Adrenal gland (tissue), 12 donors: ENCODE measurements around the gene COL1A1. TPM values are rescaled to one million over a fixed set of nuclear protein-coding genes. Genes with fewer than 3 reads are reported as not detected.

Experiments
- DNase-seq, 7 donors: peaks; one replicate each; pipeline ENCODE4 v3.0.0-alpha.2; 2019 to 2020
- H3K27ac ChIP-seq, 5 donors: fragments of 200-600 bp; sonication (generic) in 4 of 5; 1 replicate in 3 of 5; 2 replicates in 2 of 5; pipeline versions ENCODE4 v1.5.1 to v1.8.0; 2016 to 2020; ENCODE audit warnings: mild to moderate bottlenecking in 1 of 5
- H3K27me3 ChIP-seq: fragments of 200-600 bp; 2 replicates; pipeline ENCODE4 v1.8.0; 2021
- H3K36me3 ChIP-seq, 2 donors: fragments of 200-600 bp; replicated peaks in 1 of 2; 1 replicate in 1 of 2; 2 replicates in 1 of 2; pipeline versions ENCODE4 v1.5.1 to v1.8.0; 2018 to 2022
- H3K4me1 ChIP-seq, 2 donors: fragments of 200-600 bp; replicated peaks in 1 of 2; 1 replicate in 1 of 2; 2 replicates in 1 of 2; pipeline versions ENCODE4 v1.5.1 to v1.8.0; 2018 to 2021
- H3K4me3 ChIP-seq, 4 donors: fragments of 200-600 bp; sonication (generic) in 3 of 4; one replicate each; pipeline ENCODE4 v1.5.1; 2016 to 2018
- H3K9me3 ChIP-seq, 3 donors: fragments of 200-600 bp; sonication (generic) in 1 of 3; replicated peaks in 1 of 3; 1 replicate in 2 of 3; 2 replicates in 1 of 3; pipeline versions ENCODE4 v1.5.1 to v1.8.0; 2016 to 2021
- CTCF ChIP-seq, 6 experiments: fragments of 450-650 bp in 4 of 6; fragments of 200-600 bp in 2 of 6; sonication (generic) in 1 of 6; IDR thresholded peaks; 1 replicate in 5 of 6; 2 replicates in 1 of 6; pipeline versions ENCODE4 v1.5.1 to v1.8.0; 2016 to 2021; ENCODE audit warnings: antibody characterized with exemption in 6 of 6, mild to moderate bottlenecking in 2 of 6, moderate library complexity in 1 of 6
- POLR2A ChIP-seq, 2 donors: fragments of 450-650 bp; IDR thresholded peaks; one replicate each; pipeline ENCODE4 v1.6.1; 2017; ENCODE audit warnings: antibody characterized with exemption in 2 of 2, mild to moderate bottlenecking in 2 of 2, moderate library complexity in 1 of 2
- WGBS, 4 donors: extraction: QIAGEN DNeasy Blood & Tissue Kit in 2 of 4; methylation state at CpG; one replicate each; pipeline versions ENCODE4 v1.1.5 to v1.1.7; 2013 to 2017; 5-methylcytosine and 5-hydroxymethylcytosine counted together
- intact Hi-C, 2 donors: fragments of 100-400 bp; cut with DNase I; formaldehyde crosslinking; loops; one replicate each; pipeline versions ENCODE4 v1.14.1 to v1.15.0; 2022 to 2023
- polyA plus RNA-seq, 3 donors: library from polyadenylated mRNA; stranded (reverse); fragments of 200-250 nt in 2 of 3; fragments of 350-450 nt in 1 of 3; fragmentation: Illumina TruSeq in 1 of 3; extraction: RNeasy Lipid Tissue Mini Kit (QIAGEN cat#74804) in 1 of 3; gene quantifications; one replicate each; pipeline ENCODE4 v1.2.3, GENCODE V29; 2013 to 2014
- total RNA-seq, 9 donors: library from RNA; depleted of rRNA in 4 of 9; stranded (reverse); fragments of >200 nt in 4 of 9; fragments of 120-200 nt in 1 of 9; fragmentation: NEBNext Ultra II Directional in 1 of 9; extraction: Animal tissue kit (Norgen Biotek cat#: 25700) in 1 of 9; gene quantifications; one replicate each; pipeline versions ENCODE4 v1.1.0 to v1.2.4, GENCODE V29; 2013 to 2023
- donor health status: healthy with polysubstance abuse.
- donor health status: Bipolar disorder and iron deficiency.
- donor health status: DM: yes; HTN: yes; CAD: no.
- donor health status: DM: no; HTN: no; CAD: no.
- donor health status: DM: no; HTN: no; CAD: no.
- donor health status: DM: yes; HTN: yes; CAD: no.

The COL1A1 gene
- total and polyA plus RNA-seq, 12 donors: 39.6 to 263 (median 87.2) TPM

GRCh38 chr17:50177983-50178834 is 23.2 kb downstream of the COL1A1 start:
- H3K27me3 ChIP-seq: no peaks in the 10 kb centered on the region
- peaks cover 12 to 15% of the 10 kb centered on the region in 2 donors for H3K4me1 ChIP-seq
- DNase-seq: peak; percentile 55 to 84 (median 81)
- no peaks in the 10 kb centered on the region for H3K36me3 ChIP-seq
- 4 to 13% (median 7%) methylated on average over 7 to 22 of the region's 22 CpGs for WGBS, 4 donors
- intact Hi-C loops: no loop called here
- no peaks in the 10 kb centered on the region for H3K9me3 ChIP-seq
- H3K27ac ChIP-seq: peak overlapping the region in 3 of 5 donors; percentile 4 to 66 (median 60)
- peak overlapping the region in 1 of 4 donors; percentile 25 for H3K4me3 ChIP-seq
- peak; percentile 20 to 55 (median 38) for TF ChIP-seq CTCF (IDR thresholded peaks at IDR 0.05)
- no peak for TF ChIP-seq POLR2A (IDR thresholded peaks at IDR 0.05)

GRCh38 chr17:50177476-50177875 is 24.0 kb downstream of the COL1A1 start:
- 84 to 92% (median 90%) methylated on average over 8 to 10 of the region's 10 CpGs for WGBS, 4 donors
- intact Hi-C loops: no loop called here
- peaks cover 12 to 15% of the 10 kb centered on the region in 2 donors for H3K4me1 ChIP-seq

GRCh38 chr17:50176559-50177357 is 24.7 kb downstream of the COL1A1 start:
- H3K36me3 ChIP-seq: no peaks in the 10 kb centered on the region
- peaks cover 12 to 15% of the 10 kb centered on the region in 2 donors for H3K4me1 ChIP-seq
- intact Hi-C loops: no loop called here
- H3K27me3 ChIP-seq: no peaks in the 10 kb centered on the region
- 89 to 95% (median 91%) methylated on average over 17 to 20 of the region's 20 CpGs for WGBS, 4 donors
- H3K9me3 ChIP-seq: no peaks in the 10 kb centered on the region
- TF ChIP-seq CTCF (IDR thresholded peaks at IDR 0.05) (no peak), POLR2A (IDR thresholded peaks at IDR 0.05) (no peak)
- peak overlapping the region in 2 of 5 donors; percentile 60 to 66 for H3K27ac ChIP-seq
- DNase-seq: no peak
- no peak overlapping the region for H3K4me3 ChIP-seq

More at GRCh38 chr17:50177476-50177875, 24.0 kb downstream of the COL1A1 start:
- no peak overlapping the region for H3K4me3 ChIP-seq
- no peaks in the 10 kb centered on the region for H3K9me3 ChIP-seq
- peak overlapping the region in 3 of 5 donors; percentile 4 to 66 (median 60) for H3K27ac ChIP-seq
- TF ChIP-seq CTCF (IDR thresholded peaks at IDR 0.05) (no peak), POLR2A (IDR thresholded peaks at IDR 0.05) (no peak)
- no peak for DNase-seq
- no peaks in the 10 kb centered on the region for H3K36me3 ChIP-seq
- H3K27me3 ChIP-seq: no peaks in the 10 kb centered on the region
